ENCODE measurements around the gene PAK5. TPM values are rescaled to one million over a fixed set of nuclear protein-coding genes. Genes with fewer than 3 reads are reported as not detected.

Gene PAK5
- total RNA-seq, 1 donor from 2014 or later: 1.6 TPM

DNA sequence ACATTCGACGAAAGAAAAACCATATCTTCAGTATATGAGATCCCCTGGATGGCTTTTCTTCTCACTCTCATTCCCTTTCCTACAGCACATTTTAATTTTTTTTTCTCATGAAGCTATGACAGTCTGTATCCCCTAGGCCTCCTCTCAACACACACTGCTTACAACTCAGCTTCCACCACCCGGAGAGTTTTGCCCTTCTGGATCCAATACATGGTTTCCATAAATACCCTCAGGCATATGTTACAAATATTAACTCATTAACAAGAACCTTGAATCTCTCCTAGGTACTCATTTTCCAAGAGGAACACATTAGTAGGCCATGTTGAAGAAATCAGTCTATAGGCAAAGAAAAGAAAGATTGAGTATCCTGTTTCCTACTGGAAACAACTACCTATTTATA lies 44.0 kb downstream of the PAK5 start:
- Histone ChIP-seq H3K4me1 (no peaks in the 10 kb centered on the region), H3K27ac (no peak overlapping the region), H3F3A (ENCODE audit: low read depth) (no peaks in the 10 kb centered on the region), H3K4me2 (no peak overlapping the region), H3K36me3 (no peaks in the 10 kb centered on the region), H3K4me3 (no peak overlapping the region), H3K9me3 (ENCODE audit: low read depth) (no peaks in the 10 kb centered on the region), H4K20me1 (ENCODE audit: low read depth) (no peaks in the 10 kb centered on the region), H2AFZ (replicated peaks) (no peak overlapping the region), H3K9ac (no peak overlapping the region), H3K79me2 (ENCODE audit: low read depth) (no peaks in the 10 kb centered on the region), H3K27me3 (no peaks in the 10 kb centered on the region)
- Mint-ChIP-seq H3K36me3 (no peaks in the 10 kb centered on the region), H3K27ac (no peak overlapping the region), H3K4me3 (no peak overlapping the region), H3K9me3 (no peaks in the 10 kb centered on the region), H3K27me3 (ENCODE audit: insufficient read depth, low read depth) (peaks cover 3% of the 10 kb centered on the region), H3K4me1 (no peaks in the 10 kb centered on the region)
- no peak for DNase-seq (ENCODE audit: low spot score)
- TF ChIP-seq EZH2 (IDR thresholded peaks at IDR 0.05) (no peak), EZH2phosphoT487 (IDR thresholded peaks at IDR 0.05) (no peak)
- TF ChIP-seq, protein P1, sequence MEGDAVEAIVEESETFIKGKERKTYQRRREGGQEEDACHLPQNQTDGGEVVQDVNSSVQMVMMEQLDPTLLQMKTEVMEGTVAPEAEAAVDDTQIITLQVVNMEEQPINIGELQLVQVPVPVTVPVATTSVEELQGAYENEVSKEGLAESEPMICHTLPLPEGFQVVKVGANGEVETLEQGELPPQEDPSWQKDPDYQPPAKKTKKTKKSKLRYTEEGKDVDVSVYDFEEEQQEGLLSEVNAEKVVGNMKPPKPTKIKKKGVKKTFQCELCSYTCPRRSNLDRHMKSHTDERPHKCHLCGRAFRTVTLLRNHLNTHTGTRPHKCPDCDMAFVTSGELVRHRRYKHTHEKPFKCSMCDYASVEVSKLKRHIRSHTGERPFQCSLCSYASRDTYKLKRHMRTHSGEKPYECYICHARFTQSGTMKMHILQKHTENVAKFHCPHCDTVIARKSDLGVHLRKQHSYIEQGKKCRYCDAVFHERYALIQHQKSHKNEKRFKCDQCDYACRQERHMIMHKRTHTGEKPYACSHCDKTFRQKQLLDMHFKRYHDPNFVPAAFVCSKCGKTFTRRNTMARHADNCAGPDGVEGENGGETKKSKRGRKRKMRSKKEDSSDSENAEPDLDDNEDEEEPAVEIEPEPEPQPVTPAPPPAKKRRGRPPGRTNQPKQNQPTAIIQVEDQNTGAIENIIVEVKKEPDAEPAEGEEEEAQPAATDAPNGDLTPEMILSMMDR (IDR thresholded peaks at IDR 0.05): no peak

DNA sequence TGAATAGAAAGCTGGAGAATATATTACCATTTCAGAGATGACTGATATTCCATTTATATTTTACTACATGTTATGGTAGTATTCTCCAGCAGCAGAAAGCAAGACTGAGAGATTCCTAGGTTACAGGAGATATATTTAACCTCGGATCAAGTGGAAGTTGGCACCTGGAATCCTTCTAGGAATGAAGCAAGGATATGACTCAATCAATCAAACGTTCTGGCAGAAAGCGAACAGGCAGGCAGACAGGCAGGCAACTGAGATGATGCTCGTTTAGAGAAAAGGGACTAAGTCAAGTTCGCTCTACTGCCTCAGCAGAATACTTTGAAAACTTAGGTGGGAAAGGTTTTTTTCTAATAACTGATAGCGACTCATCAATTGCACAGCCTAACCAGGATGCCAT lies 46.2 kb downstream of the PAK5 start:
- H3K27me3 ChIP-seq: no peaks in the 10 kb centered on the region
- no peaks in the 10 kb centered on the region for H4K20me1 ChIP-seq (ENCODE audit: low read depth)
- Mint-ChIP-seq H3K4me3 (no peak overlapping the region), H3K9me3 (no peaks in the 10 kb centered on the region), H3K27ac (no peak overlapping the region), H3K36me3 (no peaks in the 10 kb centered on the region), H3K4me1 (no peaks in the 10 kb centered on the region), H3K27me3 (ENCODE audit: insufficient read depth, low read depth) (peaks cover 3% of the 10 kb centered on the region)
- H3K9ac ChIP-seq: no peak overlapping the region
- H2AFZ ChIP-seq (replicated peaks): no peak overlapping the region
- no peak for DNase-seq (ENCODE audit: low spot score)
- TF ChIP-seq EZH2phosphoT487 (IDR thresholded peaks at IDR 0.05) (no peak), EZH2 (IDR thresholded peaks at IDR 0.05) (no peak)
- TF ChIP-seq, protein P1 (IDR thresholded peaks at IDR 0.05): no peak
- no peaks in the 10 kb centered on the region for H3K9me3 ChIP-seq (ENCODE audit: low read depth)
- no peak overlapping the region for H3K4me2 ChIP-seq
- H3K79me2 ChIP-seq (ENCODE audit: low read depth): no peaks in the 10 kb centered on the region
- H3K4me1 ChIP-seq: no peaks in the 10 kb centered on the region
- no peak overlapping the region for H3K4me3 ChIP-seq
- H3F3A ChIP-seq (ENCODE audit: low read depth): no peaks in the 10 kb centered on the region
- no peaks in the 10 kb centered on the region for H3K36me3 ChIP-seq
- H3K27ac ChIP-seq: no peak overlapping the region

DNA sequence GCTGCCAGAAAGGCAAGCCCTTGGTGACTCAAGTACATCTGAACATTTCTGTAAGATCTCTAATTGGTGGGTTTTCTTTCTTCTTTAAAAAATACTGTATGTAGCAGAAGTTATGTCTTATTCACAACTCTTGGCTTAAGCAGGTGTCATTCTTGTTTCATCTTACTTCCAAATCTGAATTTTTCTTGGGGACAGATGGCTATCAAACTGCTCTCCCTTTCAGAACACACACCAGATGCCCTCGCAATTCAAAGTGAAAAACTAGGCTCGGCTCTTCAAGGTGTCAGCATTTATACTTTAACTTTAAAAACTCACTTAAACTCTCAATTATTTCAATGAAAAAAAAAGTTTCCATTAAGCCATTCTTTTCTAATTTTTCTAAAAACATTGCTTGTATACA lies 49.7 kb downstream of the PAK5 start:
- no peaks in the 10 kb centered on the region for H3K79me2 ChIP-seq (ENCODE audit: low read depth)
- H3K27ac ChIP-seq: no peak overlapping the region
- H3K4me1 Mint-ChIP-seq: no peaks in the 10 kb centered on the region
- TF ChIP-seq, protein P1 (IDR thresholded peaks at IDR 0.05): no peak
- TF ChIP-seq EZH2phosphoT487 (IDR thresholded peaks at IDR 0.05) (no peak), EZH2 (IDR thresholded peaks at IDR 0.05) (no peak)
- no peak overlapping the region for H3K4me3 ChIP-seq
- H3K27me3 Mint-ChIP-seq (ENCODE audit: insufficient read depth, low read depth): peaks cover 3% of the 10 kb centered on the region
- no peaks in the 10 kb centered on the region for H3K36me3 ChIP-seq
- no peaks in the 10 kb centered on the region for H3K36me3 Mint-ChIP-seq
- H3K27ac Mint-ChIP-seq: no peak overlapping the region
- H2AFZ ChIP-seq (replicated peaks): no peak overlapping the region
- H3F3A ChIP-seq (ENCODE audit: low read depth): no peaks in the 10 kb centered on the region
- no peaks in the 10 kb centered on the region for H3K27me3 ChIP-seq
- no peaks in the 10 kb centered on the region for H3K9me3 Mint-ChIP-seq
- H3K9ac ChIP-seq: no peak overlapping the region
- H3K9me3 ChIP-seq (ENCODE audit: low read depth): no peaks in the 10 kb centered on the region
- DNase-seq (ENCODE audit: low spot score): no peak
- H3K4me2 ChIP-seq: no peak overlapping the region
- H4K20me1 ChIP-seq (ENCODE audit: low read depth): no peaks in the 10 kb centered on the region
- no peak overlapping the region for H3K4me3 Mint-ChIP-seq
- no peaks in the 10 kb centered on the region for H3K4me1 ChIP-seq
